SU-DHL-6 (cell line): Measurements from ENCODE around the gene RRM1.
"Not testable (repeated sequence)": the region's sequence is repeated elsewhere in the genome, so short reads cannot be mapped to it uniquely, and the experiment has no call there.

ENCODE experiments used
- H2AFZ ChIP-seq: fragments of 200-600 bp; sonication (generic); 2 replicates; pipeline ENCODE4 v1.6.1; 2014; ENCODE audit warnings: low read depth, mild to moderate bottlenecking, moderate library complexity, mixed read lengths, antibody characterized with exemption, low read length; ENCODE audit not compliant: severe bottlenecking
- H3F3A ChIP-seq: fragments of 200-600 bp; shearing (Covaris generic); 2 replicates; pipeline ENCODE4 v1.6.0; 2016; ENCODE audit warnings: antibody characterized with exemption, mild to moderate bottlenecking; ENCODE audit not compliant: insufficient read depth
- H3K27ac ChIP-seq: fragments of 200-600 bp; sonication (generic); 2 replicates; pipeline ENCODE4 v1.5.1; 2016; ENCODE audit warnings: low read depth, mild to moderate bottlenecking, low read length, moderate library complexity, mixed read lengths
- H3K27me3 ChIP-seq: fragments of 200-600 bp; sonication (generic), shearing (Covaris generic); 2 replicates; pipeline ENCODE4 v1.6.0; 2014; ENCODE audit warnings: mild to moderate bottlenecking, low read length
- H3K36me3 ChIP-seq: fragments of 200-600 bp; sonication (generic); 2 replicates; pipeline ENCODE4 v1.6.1; 2014; ENCODE audit warnings: mild to moderate bottlenecking, low read length, mixed read lengths
- H3K4me2 ChIP-seq: fragments of 300-600, 200-600 bp; shearing (Covaris generic), sonication (generic); 2 replicates; pipeline ENCODE4 v1.6.0; 2014; ENCODE audit warnings: low read length, low read depth, mild to moderate bottlenecking; ENCODE audit not compliant: poor library complexity, severe bottlenecking
- H3K4me3 ChIP-seq: fragments of 200-600 bp; sonication (generic); 2 replicates; pipeline ENCODE4 v1.5.1; 2014; ENCODE audit warnings: antibody characterized with exemption, low read length, mild to moderate bottlenecking, mixed read lengths; ENCODE audit not compliant: insufficient read depth, poor library complexity, severe bottlenecking
- H3K79me2 ChIP-seq: fragments of 200-600 bp; sonication (generic); 2 replicates; pipeline ENCODE4 v1.6.1; 2014; ENCODE audit warnings: mild to moderate bottlenecking, low read length, moderate library complexity; ENCODE audit not compliant: insufficient read depth
- H3K9ac ChIP-seq: fragments of 200-600 bp; sonication (generic); 2 replicates; pipeline ENCODE4 v1.7.0; 2014; ENCODE audit warnings: mild to moderate bottlenecking, low read length
- H3K9me2 ChIP-seq: fragments of 200-600 bp; sonication (generic); replicated peaks from 2 replicates; pipeline ENCODE4 v1.6.1; 2014; ENCODE audit warnings: low read length; ENCODE audit not compliant: insufficient read depth
- H3K9me3 ChIP-seq: fragments of 200-600 bp; sonication (generic); 2 replicates; pipeline ENCODE4 v1.6.1; 2014; ENCODE audit warnings: low read length, mixed read lengths; ENCODE audit not compliant: insufficient read depth
- H4K20me1 ChIP-seq: fragments of 200-600 bp; sonication (generic); 2 replicates; pipeline ENCODE4 v1.6.1; 2014; ENCODE audit warnings: low read depth, mild to moderate bottlenecking, antibody characterized with exemption, low read length, moderate library complexity, mixed read lengths
- EZH2phosphoT487 ChIP-seq: fragments of 200-600 bp; sonication (generic), shearing (Covaris generic); conservative IDR thresholded peaks from 2 replicates; pipeline ENCODE4 v1.6.1; 2018; ENCODE audit warnings: mild to moderate bottlenecking, antibody characterized with exemption, low read length, moderate library complexity, mixed read lengths
- TF ChIP-seq, protein P1 (sequence below): fragments of 200-600 bp; sonication (generic); IDR thresholded peaks from one replicate; pipeline ENCODE4 v1.5.1; 2017; ENCODE audit warnings: antibody characterized with exemption, mild to moderate bottlenecking, low read length, moderate library complexity; ENCODE audit not compliant: insufficient read depth, poor library complexity, severe bottlenecking

Gene RRM1

DNA sequence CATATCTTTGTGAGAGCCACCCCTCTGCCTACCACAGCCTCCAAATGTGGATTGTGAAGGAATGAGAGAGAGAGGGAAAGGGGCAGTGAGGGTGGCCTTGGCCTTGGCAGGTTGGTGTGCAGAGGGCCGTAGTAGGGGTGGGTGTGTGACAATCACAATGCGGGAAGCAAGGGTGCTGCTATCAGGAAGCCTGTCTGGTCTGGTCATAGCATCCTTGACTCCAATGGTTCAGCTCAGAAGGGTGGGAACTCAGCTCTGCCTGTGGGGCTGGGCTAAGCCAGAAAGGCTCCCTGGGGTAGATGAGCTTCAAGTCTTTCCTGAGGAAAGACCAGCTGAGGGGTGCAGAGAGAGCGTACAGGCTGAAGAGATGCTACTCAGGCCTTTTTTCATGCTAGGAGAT lies 72.7 kb downstream of the RRM1 start:
- Histone ChIP-seq H3K9me2 (no peaks in the 10 kb centered on the region), H2AFZ (no peak overlapping the region), H3K4me2 (no peak overlapping the region), H3K9me3 (no peaks in the 10 kb centered on the region), H3K4me3 (no peak overlapping the region), H3K79me2 (no peaks in the 10 kb centered on the region), H3K36me3 (no peaks in the 10 kb centered on the region), H3F3A (no peaks in the 10 kb centered on the region), H3K27ac (no peak overlapping the region), H3K27me3 (no peaks in the 10 kb centered on the region), H4K20me1 (no peaks in the 10 kb centered on the region), H3K9ac (no peak overlapping the region)
- TF ChIP-seq, protein P1, sequence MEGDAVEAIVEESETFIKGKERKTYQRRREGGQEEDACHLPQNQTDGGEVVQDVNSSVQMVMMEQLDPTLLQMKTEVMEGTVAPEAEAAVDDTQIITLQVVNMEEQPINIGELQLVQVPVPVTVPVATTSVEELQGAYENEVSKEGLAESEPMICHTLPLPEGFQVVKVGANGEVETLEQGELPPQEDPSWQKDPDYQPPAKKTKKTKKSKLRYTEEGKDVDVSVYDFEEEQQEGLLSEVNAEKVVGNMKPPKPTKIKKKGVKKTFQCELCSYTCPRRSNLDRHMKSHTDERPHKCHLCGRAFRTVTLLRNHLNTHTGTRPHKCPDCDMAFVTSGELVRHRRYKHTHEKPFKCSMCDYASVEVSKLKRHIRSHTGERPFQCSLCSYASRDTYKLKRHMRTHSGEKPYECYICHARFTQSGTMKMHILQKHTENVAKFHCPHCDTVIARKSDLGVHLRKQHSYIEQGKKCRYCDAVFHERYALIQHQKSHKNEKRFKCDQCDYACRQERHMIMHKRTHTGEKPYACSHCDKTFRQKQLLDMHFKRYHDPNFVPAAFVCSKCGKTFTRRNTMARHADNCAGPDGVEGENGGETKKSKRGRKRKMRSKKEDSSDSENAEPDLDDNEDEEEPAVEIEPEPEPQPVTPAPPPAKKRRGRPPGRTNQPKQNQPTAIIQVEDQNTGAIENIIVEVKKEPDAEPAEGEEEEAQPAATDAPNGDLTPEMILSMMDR: no peak
- no peak for TF ChIP-seq EZH2phosphoT487

DNA sequence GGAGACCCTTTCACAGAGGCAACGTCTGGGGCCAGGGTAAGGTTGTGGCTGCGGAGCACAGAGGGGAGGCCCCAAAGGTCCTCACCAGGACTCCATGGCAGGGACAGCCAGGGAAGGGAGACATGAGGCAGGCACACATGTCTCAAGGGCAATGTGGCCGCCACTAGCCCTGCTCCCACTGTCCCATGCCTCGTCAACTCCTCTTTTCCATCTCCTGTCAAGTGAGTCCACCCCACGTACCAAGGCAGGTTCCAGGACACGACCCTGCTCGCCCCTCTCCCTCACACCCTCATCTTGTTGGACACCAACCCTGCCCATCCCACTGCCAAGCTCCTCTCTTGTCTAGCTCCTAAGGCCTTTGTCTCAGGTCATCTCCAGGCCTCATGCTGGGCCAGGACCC lies 73.2 kb downstream of the RRM1 start:
- Histone ChIP-seq H3K36me3 (no peaks in the 10 kb centered on the region), H3K9me2 (no peaks in the 10 kb centered on the region), H3K9me3 (no peaks in the 10 kb centered on the region), H3K4me2 (no peak overlapping the region), H3K9ac (no peak overlapping the region), H3K4me3 (no peak overlapping the region), H3K27me3 (no peaks in the 10 kb centered on the region), H3K27ac (no peak overlapping the region), H3F3A (no peaks in the 10 kb centered on the region), H4K20me1 (no peaks in the 10 kb centered on the region), H3K79me2 (no peaks in the 10 kb centered on the region), H2AFZ (no peak overlapping the region)
- TF ChIP-seq EZH2phosphoT487: no peak
- TF ChIP-seq, protein P1: no peak

DNA sequence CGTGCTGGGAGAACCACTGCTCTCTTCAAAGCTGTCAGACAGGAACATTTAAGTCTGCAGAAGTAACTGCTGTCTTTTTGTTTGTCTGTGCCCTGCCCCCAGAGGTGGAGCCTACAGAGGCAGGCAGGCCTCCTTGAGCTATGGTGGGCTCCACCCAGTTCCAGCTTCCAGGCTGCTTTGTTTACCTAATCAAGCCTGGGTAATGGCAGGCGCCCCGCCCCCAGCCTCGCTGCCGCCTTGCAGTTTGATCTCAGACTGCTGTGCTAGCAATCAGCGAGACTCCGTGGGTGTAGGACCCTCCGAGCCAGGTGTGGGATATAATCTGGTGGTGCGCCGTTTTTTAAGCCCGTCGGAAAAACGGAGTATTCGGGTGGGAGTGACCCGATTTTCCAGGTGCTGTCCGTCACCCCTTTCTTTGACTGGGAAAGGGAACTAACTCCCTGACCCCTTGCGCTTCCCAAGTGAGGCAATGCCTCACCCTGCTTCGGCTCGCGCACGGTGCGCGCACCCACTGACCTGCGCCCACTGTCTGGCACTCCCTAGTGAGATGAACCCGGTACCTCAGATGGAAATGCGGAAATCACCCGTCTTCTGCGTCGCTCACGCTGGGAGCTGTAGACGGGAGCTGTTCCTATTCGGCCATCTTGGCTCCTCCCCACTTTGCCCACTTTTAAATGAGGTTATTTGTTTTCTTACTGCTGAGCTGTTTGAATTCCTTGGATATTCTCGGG lies 81.2 kb downstream of the RRM1 start:
- H3K9ac ChIP-seq, H3K27ac ChIP-seq, H3K27me3 ChIP-seq, H3K79me2 ChIP-seq, H3K36me3 ChIP-seq, H3K4me3 ChIP-seq, H3K4me2 ChIP-seq, H4K20me1 ChIP-seq, H3K9me3 ChIP-seq, H2AFZ ChIP-seq, H3F3A ChIP-seq, H3K9me2 ChIP-seq: not testable (repeated sequence)

DNA sequence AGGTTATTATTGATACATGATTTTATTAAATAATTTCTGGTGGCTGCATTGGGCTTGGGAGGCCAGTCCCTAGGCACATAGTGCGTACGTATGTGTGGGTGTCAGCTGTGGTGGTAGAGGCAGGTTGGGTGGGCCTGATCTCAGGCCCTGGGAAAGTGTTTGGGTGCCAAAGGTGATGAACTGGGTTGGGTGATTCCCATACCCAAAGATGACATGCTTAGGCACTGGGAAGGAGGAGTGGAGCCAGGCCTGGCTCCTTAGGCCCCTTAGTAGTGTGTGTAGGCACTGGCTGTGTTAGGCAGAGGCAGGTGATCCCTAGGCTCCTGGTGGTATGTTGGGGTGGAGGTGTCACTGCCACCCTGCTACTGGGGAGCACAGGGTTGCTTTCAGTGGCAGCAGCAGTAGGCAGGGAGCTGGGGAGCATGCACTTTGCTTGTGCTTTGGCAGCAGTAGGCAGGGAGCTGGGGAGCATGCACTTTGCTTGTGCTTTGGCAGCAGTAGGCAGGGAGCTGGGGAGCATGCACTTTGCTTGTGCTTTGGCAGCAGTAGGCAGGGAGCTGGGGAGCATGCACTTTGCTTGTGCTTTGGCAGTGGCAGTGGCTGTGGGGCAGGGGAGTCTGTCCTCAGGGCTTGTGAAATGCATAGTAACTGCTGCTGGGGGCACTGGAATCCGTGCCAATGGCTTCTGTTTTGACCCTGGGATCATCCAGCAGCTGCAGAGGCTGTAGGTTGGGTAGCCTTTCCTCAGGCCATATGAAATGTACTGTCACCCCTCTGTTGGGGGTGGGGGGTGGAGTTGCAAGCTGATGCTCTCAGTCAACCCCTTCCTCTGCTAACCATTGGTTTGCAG lies 84.4 kb downstream of the RRM1 start:
- Histone ChIP-seq H3F3A (no peaks in the 10 kb centered on the region), H3K9me2 (no peaks in the 10 kb centered on the region), H3K27ac (no peak overlapping the region), H3K79me2 (no peaks in the 10 kb centered on the region), H4K20me1 (no peaks in the 10 kb centered on the region), H3K36me3 (no peaks in the 10 kb centered on the region), H3K4me2 (no peak overlapping the region), H3K9ac (no peak overlapping the region), H3K27me3 (no peaks in the 10 kb centered on the region), H3K4me3 (no peak overlapping the region), H2AFZ (no peak overlapping the region), H3K9me3 (no peaks in the 10 kb centered on the region)
- no peak for TF ChIP-seq EZH2phosphoT487
- TF ChIP-seq, protein P1: no peak
